DMS 273 (cell line): ENCODE data around the gene RNPEPL1.
A peak's percentile ranks its signal among the peaks of the same experiment; 100 is the strongest.

Experiments
- DNase-seq: peaks from one replicate; lab custom pipeline; 2025; ENCODE audit not compliant: unreplicated experiment; lab: John Stamatoyannopoulos, UW

The RNPEPL1 gene

GRCh38 chr2:240603081-240603835 is 35.0 kb downstream of the RNPEPL1 start:
- DNase-seq: no peak

GRCh38 chr2:240603846-240604245 is 35.6 kb downstream of the RNPEPL1 start:
- DNase-seq: no peak

DNA sequence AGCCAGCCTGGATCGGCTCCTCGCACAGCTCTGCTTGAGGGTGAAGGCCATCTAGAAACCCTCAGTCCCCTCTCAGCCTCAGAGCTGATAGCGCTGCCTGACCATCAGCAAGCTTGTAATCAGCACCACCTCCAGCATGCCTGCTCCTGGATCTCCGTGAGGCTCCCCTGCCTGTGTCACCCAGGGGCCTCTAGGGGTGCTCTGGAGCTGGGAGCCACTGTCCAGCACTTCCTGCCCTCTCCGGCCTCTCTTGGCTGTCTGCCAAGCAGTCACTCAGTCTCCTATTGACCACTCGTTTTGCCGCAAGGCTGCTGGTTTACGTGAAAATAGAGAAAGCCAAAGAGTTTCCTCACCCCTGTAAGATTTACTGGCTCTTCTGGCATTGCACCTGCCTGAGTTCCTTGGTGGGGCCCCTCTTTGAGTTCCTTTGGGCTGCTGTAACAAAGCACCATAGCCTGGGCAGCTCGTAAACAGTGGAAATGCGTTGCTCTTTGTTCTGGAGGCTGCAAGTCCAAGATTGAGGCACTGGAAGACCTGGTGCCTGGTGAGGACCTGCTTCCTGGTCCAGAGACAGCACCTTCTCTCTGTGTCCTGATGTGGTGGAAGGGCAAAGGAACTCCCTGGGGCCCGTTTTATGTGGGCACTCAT is 36.1 kb downstream of the RNPEPL1 start:
- peak; percentile 36 for DNase-seq

GRCh38 chr2:240604939-240605716 is 36.8 kb downstream of the RNPEPL1 start:
- no peak for DNase-seq

- DNase-seq: no peak
Measured at GRCh38 chr2:240605867-240606743, 37.8 kb downstream of the RNPEPL1 start.

DNA sequence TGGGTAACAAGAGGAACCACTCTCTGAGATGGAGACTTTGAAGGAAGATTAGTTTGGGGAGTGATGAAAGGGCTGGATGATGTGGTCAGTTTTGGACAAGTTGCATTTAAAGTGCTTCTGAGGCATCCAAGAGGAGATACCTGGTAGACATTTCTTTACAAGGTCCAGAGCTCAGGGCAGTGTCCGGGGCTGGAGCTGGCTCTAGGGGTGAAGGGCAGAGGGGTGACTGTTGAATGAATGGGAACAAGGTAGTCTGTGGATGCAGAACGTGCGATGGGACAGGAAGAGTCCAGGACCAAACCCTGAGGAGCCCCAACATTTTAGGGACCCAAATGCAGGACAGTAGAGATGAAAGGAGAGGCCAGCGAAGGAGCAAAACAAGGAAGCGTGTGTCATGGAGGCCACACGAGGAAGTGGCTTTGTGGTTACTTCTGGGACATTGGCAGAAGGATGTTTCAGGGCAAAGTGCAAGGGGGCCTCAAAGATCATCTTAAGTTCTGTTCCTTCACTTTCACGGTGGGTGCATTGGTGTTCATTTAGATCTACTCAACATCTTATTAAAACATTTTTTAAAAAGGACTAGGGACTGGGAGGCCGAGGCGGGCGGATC is 43.4 kb downstream of the RNPEPL1 start:
- no peak for DNase-seq

GRCh38 chr2:240613781-240614180 is 45.5 kb downstream of the RNPEPL1 start:
- DNase-seq: no peak

DNA sequence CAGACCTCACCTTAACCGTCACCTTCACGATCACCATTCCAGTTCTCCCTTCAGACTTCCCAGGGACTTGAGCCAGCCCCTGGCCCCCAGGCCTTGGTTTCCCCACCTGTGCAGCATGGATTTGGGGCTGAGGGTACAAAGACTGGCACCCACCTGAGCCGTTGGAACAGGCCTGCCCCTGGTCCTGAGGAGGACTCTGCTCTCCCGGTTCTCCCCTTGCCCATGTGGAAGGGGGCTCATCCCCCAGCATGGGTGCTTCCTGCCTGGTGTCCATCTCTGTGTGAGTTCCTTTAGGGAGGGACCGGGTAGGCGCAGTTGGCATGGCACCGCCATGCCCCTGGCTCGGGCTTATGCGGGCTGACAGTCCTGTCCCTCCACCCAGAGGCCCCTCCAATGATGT is 46.1 kb downstream of the RNPEPL1 start:
- no peak for DNase-seq

GRCh38 chr2:240615396-240615795 is 47.1 kb downstream of the RNPEPL1 start:
- no peak for DNase-seq

DNA sequence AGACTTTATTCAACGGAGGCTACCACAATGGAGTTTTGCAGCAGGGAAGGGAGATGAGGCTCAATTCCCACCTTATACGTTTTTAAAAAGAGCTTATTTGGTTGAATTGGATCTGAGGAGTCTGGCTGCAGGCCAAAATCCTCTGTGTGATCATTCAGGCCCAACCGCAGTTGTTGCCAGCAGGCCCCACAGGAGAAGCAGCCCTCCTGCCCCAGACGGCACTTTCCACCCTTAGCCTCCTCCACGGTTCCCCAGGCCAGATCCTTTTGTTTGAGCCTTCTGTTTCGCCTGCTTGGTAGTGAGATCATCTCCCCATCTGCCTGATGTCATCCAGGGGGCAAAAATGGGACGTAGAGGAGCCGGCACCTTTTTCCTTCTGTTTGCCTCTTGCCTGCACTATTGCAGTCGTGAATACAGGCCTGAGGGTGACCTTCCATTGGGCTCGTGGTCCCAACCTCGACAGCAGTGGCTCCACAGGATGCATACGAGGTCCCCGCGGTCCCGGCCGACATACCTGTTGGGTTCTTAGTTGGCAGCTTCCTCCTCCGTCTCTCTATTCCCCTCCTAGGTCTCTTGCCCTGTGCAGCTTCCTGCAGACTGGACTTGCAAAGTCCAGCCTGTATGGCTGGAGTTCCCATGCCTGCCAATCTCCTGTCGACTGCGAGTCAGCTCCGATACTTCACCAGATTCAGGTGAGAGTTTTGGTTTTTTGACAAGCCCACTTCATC is 47.7 kb downstream of the RNPEPL1 start:
- DNase-seq: peak; percentile 94

DNA sequence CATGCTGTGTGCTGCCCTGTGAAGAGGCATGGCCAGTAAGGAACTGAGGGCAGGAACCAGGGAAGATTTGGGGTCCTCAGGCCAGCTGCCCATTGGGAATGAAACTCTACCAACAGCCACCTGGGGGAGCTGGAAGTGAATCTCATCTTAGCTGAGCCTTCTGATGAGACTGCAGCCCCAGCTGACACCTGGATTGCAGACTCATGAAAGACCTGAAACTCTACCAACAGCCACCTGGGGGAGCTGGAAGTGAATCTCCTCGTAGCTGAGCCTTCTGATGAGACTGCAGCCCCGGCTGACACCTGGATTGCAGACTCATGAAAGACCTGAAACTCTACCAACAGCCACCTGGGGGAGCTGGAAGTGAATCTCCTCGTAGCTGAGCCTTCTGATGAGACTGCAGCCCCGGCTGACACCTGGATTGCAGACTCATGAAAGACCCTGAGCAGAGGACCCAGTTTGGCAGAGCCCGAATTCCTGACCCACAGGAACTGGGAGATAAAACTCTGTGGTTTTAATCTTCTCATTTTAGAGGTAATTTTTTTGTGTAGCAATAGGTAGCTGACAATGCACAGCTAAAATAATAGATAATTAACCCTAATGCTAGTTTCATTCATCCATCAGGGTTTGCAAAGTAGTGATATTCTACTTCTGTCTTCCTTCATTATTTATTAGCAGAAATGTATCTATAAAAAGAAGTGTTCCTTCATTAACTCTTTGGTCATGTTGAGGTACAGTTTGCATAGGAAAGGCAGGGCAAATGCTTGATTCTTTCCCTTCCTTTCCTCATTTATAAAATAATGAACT is 48.8 kb downstream of the RNPEPL1 start:
- DNase-seq: peak; percentile 44

DNA sequence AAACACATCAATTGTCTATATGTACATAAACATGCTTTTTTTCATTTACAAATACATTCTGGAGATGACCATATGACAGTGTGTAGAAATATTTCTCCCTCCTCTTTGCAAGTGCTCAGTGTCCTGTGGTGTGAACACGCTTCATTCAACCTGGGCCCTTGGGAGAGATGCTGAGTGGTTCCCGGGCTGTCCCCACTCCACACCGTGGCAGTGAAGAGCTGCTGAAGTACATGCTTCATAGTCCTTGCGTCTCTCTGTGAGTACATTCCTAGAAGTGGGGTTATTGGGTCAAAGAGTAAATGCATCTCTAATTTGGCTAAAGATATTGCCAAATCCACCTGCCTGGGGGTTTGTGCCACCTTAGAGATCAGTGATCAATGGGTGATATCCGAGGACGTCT is 50.5 kb downstream of the RNPEPL1 start:
- DNase-seq: no peak

GRCh38 chr2:240619506-240620148 is 51.3 kb downstream of the RNPEPL1 start:
- no peak for DNase-seq

DNA sequence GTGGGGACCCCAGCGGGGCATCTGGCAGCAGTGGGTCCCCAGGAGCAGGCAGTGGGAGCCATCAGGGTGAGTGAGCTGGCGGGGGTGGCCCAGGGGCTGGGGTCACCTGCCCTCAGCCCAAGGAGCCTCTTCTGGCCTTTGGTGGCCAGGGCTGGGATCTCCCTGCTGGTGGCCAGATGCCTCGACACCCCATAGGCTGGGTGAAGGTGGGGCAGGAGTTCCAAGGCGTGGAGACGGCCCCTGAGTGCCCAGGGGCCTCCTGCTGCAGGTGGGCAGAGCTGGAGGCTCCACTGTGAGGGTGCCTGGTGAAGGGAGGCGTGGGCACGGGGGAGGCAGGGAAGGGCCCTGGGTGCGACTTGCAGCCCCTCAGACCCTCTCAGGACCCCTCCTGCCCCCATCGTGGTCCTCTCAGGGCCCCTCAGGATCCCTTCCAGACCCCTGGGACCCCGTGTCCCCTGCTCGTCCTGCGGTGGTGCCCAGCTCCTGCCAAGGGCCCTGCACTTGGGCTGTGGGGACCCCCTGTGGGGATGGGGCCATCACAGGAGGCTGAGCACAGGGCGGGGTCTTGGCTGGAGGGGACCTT is 52.0 kb downstream of the RNPEPL1 start:
- DNase-seq: no peak

GRCh38 chr2:240620859-240621258 is 52.6 kb downstream of the RNPEPL1 start:
- no peak for DNase-seq

- no peak for DNase-seq
Measured at GRCh38 chr2:240622060-240622411, 53.8 kb downstream of the RNPEPL1 start.

GRCh38 chr2:240622531-240623235 is 54.4 kb downstream of the RNPEPL1 start:
- peak; percentile 52 for DNase-seq
